Neutrophil (primary cell): ENCODE measurements around the gene EVA1A.

Experiments used
- H3K27ac ChIP-seq: fragments of 200-600 bp; sonication (generic); 2 replicates; pipeline ENCODE4 v1.5.1; 2016; ENCODE audit warnings: mild to moderate bottlenecking, moderate library complexity
- H3K27me3 ChIP-seq: fragments of 200-600 bp; sonication (generic); 2 replicates; pipeline ENCODE4 v1.6.0; 2016; ENCODE audit warnings: mild to moderate bottlenecking
- H3K36me3 ChIP-seq: fragments of 200-600 bp; sonication (generic); 2 replicates; pipeline ENCODE4 v1.5.1; 2017
- H3K4me1 ChIP-seq, 2 experiments: fragments of 200-600 bp in 1 of 2; sonication (generic) in 1 of 2; 1 replicate in 1 of 2; 2 replicates in 1 of 2; pipeline versions ENCODE4 v1.5.1 to v1.6.1; 2013 to 2016; ENCODE audit warnings: low read depth in 1 of 2, low read length in 1 of 2, mild to moderate bottlenecking in 1 of 2, moderate library complexity in 1 of 2; ENCODE audit not compliant: control insufficient read depth in 1 of 2, insufficient read depth in 1 of 2
- H3K4me3 ChIP-seq, 2 experiments: fragments of 200-600 bp in 1 of 2; sonication (generic) in 1 of 2; 1 replicate in 1 of 2; 2 replicates in 1 of 2; pipeline ENCODE4 v1.5.1; 2013 to 2016; ENCODE audit warnings: low read depth in 1 of 2, low read length in 1 of 2, mild to moderate bottlenecking in 1 of 2, moderate library complexity in 1 of 2
- H3K9me3 ChIP-seq: fragments of 200-600 bp; sonication (generic); 2 replicates; pipeline ENCODE4 v1.5.1; 2016
- TF ChIP-seq, protein P1 (sequence below): fragments of 200-600 bp; sonication (generic); IDR thresholded peaks from 2 replicates; pipeline ENCODE4 v1.5.1; 2016; ENCODE audit warnings: antibody characterized with exemption

Gene EVA1A, protein sequence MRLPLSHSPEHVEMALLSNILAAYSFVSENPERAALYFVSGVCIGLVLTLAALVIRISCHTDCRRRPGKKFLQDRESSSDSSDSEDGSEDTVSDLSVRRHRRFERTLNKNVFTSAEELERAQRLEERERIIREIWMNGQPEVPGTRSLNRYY

DNA sequence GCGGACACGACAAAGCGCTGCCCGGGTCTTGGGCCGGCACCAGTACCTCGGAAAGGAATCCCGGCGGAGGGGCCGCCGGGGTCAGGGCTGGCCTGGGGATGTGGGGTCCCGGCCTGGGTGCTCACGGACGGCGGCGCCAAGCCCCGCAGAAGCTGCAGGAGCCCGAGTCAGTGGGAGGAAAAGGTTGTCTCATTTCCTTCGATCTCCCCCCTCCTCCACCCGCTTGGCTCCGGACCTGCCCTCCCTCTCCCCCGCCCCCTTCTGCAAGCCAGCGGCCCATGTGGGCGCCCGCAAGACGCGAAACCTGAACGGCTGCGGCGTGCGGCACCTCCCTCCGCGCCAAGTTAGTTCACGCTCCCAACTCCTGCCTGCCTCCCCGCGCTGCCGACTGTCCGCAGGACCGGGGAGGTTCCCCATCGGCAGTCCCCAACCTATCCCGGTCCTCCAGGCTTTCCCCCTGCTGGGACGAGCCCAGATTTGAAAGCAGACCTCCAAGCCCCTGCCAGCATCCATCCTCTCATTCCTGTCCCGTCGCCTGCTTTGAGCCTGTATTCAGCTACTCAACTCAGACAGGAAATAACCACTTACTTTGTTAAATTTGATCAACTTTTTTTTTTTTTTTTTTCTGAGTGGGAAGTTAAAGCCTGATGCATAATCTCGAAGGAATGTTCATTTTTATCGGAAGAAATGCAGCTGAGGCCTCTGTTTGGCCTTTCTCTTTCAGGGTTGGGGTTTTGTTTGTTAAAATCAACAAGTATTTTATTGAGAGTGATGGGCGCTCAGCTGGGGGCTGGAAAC, at the start of gene EVA1A:
Gene EVA1A (minus strand): TSS at position 172 of the 798 bp plus-strand sequence. CDS start 42,799 bp downstream, outside the sequence.
- H3K4me1 ChIP-seq, result no peaks in the 10 kb centered on the region
- H3K27ac ChIP-seq, result no peak within 1 kb of the TSS
- H3K36me3 ChIP-seq, result no peaks in the 10 kb centered on the region
- TF ChIP-seq, protein P1, sequence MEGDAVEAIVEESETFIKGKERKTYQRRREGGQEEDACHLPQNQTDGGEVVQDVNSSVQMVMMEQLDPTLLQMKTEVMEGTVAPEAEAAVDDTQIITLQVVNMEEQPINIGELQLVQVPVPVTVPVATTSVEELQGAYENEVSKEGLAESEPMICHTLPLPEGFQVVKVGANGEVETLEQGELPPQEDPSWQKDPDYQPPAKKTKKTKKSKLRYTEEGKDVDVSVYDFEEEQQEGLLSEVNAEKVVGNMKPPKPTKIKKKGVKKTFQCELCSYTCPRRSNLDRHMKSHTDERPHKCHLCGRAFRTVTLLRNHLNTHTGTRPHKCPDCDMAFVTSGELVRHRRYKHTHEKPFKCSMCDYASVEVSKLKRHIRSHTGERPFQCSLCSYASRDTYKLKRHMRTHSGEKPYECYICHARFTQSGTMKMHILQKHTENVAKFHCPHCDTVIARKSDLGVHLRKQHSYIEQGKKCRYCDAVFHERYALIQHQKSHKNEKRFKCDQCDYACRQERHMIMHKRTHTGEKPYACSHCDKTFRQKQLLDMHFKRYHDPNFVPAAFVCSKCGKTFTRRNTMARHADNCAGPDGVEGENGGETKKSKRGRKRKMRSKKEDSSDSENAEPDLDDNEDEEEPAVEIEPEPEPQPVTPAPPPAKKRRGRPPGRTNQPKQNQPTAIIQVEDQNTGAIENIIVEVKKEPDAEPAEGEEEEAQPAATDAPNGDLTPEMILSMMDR, result no peak
- peaks cover 90% of the 10 kb centered on the region for H3K27me3 ChIP-seq
- no peaks in the 10 kb centered on the region for H3K9me3 ChIP-seq
- no peak within 1 kb of the TSS for H3K4me3 ChIP-seq

DNA sequence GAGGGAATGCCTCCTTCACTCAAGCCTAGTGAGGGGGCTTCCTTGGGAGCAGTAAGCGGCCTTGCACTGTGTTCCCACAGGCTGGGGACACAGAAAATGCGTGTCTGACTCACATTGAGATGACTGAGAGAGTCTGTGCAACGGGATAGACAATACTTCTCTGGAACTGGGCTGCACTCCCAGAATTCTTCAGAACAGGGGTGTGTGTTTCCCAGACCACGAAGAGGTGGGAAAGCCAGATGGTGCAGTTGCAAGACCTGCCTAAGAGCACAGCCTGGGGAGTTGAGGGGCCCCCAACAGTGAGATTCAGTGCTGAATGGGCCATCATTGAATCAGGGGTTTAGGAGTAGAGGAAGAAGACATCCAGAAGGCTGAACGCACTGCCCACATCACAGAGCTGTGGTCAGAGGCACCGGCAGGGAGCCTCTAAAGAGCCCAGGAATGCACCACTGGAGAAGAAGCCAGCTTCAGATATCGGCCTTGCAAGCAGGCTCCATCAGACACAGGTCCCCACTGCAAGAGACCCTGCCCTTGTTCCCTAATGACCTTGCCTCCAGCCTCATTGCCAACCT, 49.3 kb upstream of the EVA1A start:
- peaks cover 61% of the 10 kb centered on the region for H3K27me3 ChIP-seq
- no peak overlapping the region for H3K27ac ChIP-seq
- no peaks in the 10 kb centered on the region for H3K4me1 ChIP-seq
- H3K9me3 ChIP-seq, result no peaks in the 10 kb centered on the region
- TF ChIP-seq, protein P1, result no peak
- H3K36me3 ChIP-seq, result no peaks in the 10 kb centered on the region
- H3K4me3 ChIP-seq, result no peak overlapping the region

DNA sequence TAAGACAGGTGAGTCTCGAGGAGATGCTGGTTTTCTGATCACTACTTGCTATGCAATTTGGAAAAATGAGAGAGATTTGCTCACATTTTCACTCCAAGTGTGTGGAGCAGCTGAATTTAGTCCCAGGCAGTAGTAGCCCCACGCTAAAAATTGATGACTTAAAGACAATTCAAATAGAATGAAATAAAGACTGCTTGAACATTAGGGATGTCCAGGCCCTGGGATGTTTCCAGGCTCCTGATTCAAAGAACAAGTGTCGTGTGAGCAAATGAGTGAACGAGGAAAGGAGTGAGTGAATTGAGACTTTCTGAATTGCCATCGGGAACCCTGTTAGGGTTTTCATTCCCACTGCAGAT, 48.6 kb upstream of the EVA1A start:
- Histone ChIP-seq H3K27ac (no peak overlapping the region), H3K9me3 (no peaks in the 10 kb centered on the region), H3K27me3 (peaks cover 68% of the 10 kb centered on the region), H3K4me3 (no peak overlapping the region), H3K36me3 (no peaks in the 10 kb centered on the region), H3K4me1 (no peaks in the 10 kb centered on the region)
- TF ChIP-seq, protein P1, result no peak

DNA sequence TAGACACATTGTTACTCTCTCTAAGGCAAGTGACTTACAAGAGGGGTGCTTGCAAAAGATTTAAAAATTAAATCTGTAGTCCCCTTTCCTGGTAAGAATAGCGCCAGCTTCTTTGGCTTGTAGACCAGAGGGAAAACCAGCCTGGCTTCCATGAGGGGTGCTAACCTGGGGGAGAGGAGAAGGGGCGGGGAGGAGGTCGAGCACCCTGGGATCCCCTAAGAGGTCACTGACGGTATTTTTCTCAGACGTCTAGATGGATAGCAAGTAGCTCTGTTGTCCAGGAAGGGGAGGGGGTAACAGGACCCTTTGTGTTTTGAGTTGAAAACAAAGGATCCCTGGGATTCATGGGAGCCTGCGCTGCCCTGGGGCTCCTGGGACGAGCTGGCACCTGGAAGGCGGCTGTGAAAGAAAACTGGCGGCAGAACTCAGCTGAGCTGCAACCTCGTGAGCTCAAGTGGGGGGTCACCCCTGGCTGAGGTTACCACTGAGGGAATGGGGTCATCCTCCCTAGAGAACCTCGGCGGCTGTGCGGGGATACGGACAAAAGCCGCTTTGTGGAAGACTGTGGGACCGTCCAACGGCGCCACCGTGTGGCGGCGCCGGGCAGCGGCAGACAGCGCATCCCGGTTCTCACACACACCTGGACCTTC, 48.1 kb upstream of the EVA1A start:
- Histone ChIP-seq H3K4me3 (no peak overlapping the region), H3K27ac (no peak overlapping the region), H3K9me3 (no peaks in the 10 kb centered on the region), H3K4me1 (no peaks in the 10 kb centered on the region), H3K27me3 (peaks cover 70% of the 10 kb centered on the region), H3K36me3 (no peaks in the 10 kb centered on the region)
- TF ChIP-seq, protein P1, result peak; percentile 66

DNA sequence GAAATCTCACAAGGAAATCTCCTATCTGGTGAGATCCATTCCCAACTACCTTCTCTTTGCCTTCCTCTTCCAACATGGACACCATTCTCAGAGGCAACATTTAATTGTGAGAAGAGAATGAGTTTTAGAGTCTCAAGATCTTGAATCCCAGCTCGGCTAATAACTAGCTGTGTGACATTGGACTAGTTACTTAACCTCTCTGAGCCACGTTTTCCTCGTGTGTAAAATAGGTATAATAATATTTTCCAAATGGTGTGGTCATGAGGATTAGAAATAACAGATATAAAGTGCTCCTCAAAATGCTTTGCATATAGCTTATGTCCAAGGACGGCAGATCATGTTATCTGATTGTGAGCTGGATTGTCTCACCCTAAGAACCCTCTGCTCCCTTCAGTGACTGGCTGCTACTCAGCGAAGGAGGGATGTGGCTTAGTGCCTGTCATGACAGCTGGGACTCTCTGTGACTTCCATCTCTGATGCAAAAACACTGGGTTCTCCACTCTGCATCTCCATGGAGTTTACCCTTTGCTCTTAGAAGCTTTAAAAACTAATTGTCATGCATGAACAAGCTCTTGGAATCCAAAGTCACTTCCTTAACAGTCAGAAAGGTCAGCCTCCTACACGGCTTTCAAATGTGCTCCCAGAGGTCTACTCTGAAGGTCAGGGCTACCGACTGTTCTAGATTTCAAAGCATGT, 47.4 kb upstream of the EVA1A start:
- H3K36me3 ChIP-seq, result no peaks in the 10 kb centered on the region
- no peak overlapping the region for H3K4me3 ChIP-seq
- peaks cover 70% of the 10 kb centered on the region for H3K27me3 ChIP-seq
- no peaks in the 10 kb centered on the region for H3K4me1 ChIP-seq
- TF ChIP-seq, protein P1, result no peak
- no peak overlapping the region for H3K27ac ChIP-seq
- no peaks in the 10 kb centered on the region for H3K9me3 ChIP-seq
